OCI-LY3 (cell line): Measurements from ENCODE around the gene CCDC7.

ENCODE experiments used
- H2AFZ ChIP-seq: fragments of 200-600, 300-600 bp; shearing (Covaris generic); 2 replicates; pipeline ENCODE4 v1.6.0; 2014; ENCODE audit warnings: antibody characterized with exemption, low read depth, low read length
- H3K27ac ChIP-seq: fragments of 200-600, 300-600 bp; sonication (generic); 2 replicates; pipeline ENCODE4 v1.5.1; 2014; ENCODE audit warnings: mild to moderate bottlenecking, low read length, moderate library complexity, mixed read lengths
- H3K27me3 ChIP-seq: fragments of 200-600, 300-600 bp; sonication (generic); 2 replicates; pipeline ENCODE4 v1.6.1; 2014; ENCODE audit warnings: low read depth, low read length, mixed read lengths
- H3K36me3 ChIP-seq: fragments of 200-600, 300-600 bp; sonication (generic); replicated peaks from 2 replicates; pipeline ENCODE3; 2014; ENCODE audit warnings: low read depth, low read length, mixed read lengths
- H3K4me1 ChIP-seq: fragments of 300-600, 200-600 bp; sonication (generic); 2 replicates; pipeline ENCODE4 v1.6.1; 2014; ENCODE audit warnings: low read length, mixed read lengths
- H3K4me2 ChIP-seq: fragments of 200-600, 300-600 bp; sonication (generic); 2 replicates; pipeline ENCODE4 v1.6.1; 2014; ENCODE audit warnings: low read length, mixed read lengths
- H3K4me3 ChIP-seq: fragments of 300-600, 200-600 bp; sonication (generic); 2 replicates; pipeline ENCODE4 v1.5.1; 2014; ENCODE audit warnings: antibody characterized with exemption, mild to moderate bottlenecking, low read length, moderate library complexity
- H3K79me2 ChIP-seq: fragments of 300-600, 200-600 bp; shearing (Covaris generic); 2 replicates; pipeline ENCODE4 v1.6.1; 2014; ENCODE audit warnings: mild to moderate bottlenecking, low read length, mixed read lengths
- H3K9ac ChIP-seq: fragments of 300-600, 200-600 bp; shearing (Covaris generic); 2 replicates; pipeline ENCODE4 v1.6.0; 2014; ENCODE audit warnings: mild to moderate bottlenecking, low read length, moderate library complexity
- H3K9me3 ChIP-seq: fragments of 200-600, 300-600 bp; shearing (Covaris generic); 2 replicates; pipeline ENCODE4 v1.6.1; 2014; ENCODE audit warnings: low read length, mixed read lengths; ENCODE audit not compliant: insufficient read depth
- H4K20me1 ChIP-seq: fragments of 200-600, 300-600 bp; sonication (generic); 2 replicates; pipeline ENCODE4 v1.6.1; 2016; ENCODE audit warnings: low read length, mixed read lengths; ENCODE audit not compliant: insufficient read depth
- CTCF ChIP-seq: fragments of 200-600, 300-600 bp; sonication (generic); IDR thresholded peaks from 2 replicates; pipeline ENCODE4 v1.5.1; 2014; ENCODE audit warnings: antibody characterized with exemption, low read length, low read depth
- EZH2phosphoT487 ChIP-seq: fragments of 200-600 bp; shearing (Covaris generic); IDR thresholded peaks from 2 replicates; pipeline ENCODE4 v1.6.1; 2018; ENCODE audit warnings: antibody characterized with exemption, mixed run types, low read depth

CCDC7 gene

GRCh38 chr10:32616438-32616837 is 170.5 kb downstream of the CCDC7 start:
- Histone ChIP-seq H3K79me2 (no peaks in the 10 kb centered on the region), H3K4me3 (no peak overlapping the region), H3K4me1 (no peaks in the 10 kb centered on the region)

GRCh38 chr10:32618482-32618881 is 172.5 kb downstream of the CCDC7 start:
- H3K27me3 ChIP-seq: no peaks in the 10 kb centered on the region
- no peaks in the 10 kb centered on the region for H3K9me3 ChIP-seq
- H3K79me2 ChIP-seq: no peaks in the 10 kb centered on the region
- H4K20me1 ChIP-seq: no peaks in the 10 kb centered on the region
- no peak overlapping the region for H3K27ac ChIP-seq
- no peak overlapping the region for H3K4me3 ChIP-seq
- TF ChIP-seq EZH2phosphoT487 (no peak), CTCF (no peak)
- H3K4me1 ChIP-seq: no peaks in the 10 kb centered on the region
- no peak overlapping the region for H3K4me2 ChIP-seq
- no peak overlapping the region for H3K9ac ChIP-seq
- no peak overlapping the region for H2AFZ ChIP-seq
- no peaks in the 10 kb centered on the region for H3K36me3 ChIP-seq

More at GRCh38 chr10:32616438-32616837, 170.5 kb downstream of the CCDC7 start:
- no peak overlapping the region for H3K27ac ChIP-seq
- H4K20me1 ChIP-seq: no peaks in the 10 kb centered on the region
- H3K9me3 ChIP-seq: no peaks in the 10 kb centered on the region
- no peak overlapping the region for H3K9ac ChIP-seq
- no peak for TF ChIP-seq EZH2phosphoT487
- no peak overlapping the region for H3K4me2 ChIP-seq
- no peak overlapping the region for H2AFZ ChIP-seq
- no peaks in the 10 kb centered on the region for H3K27me3 ChIP-seq
- H3K36me3 ChIP-seq: no peaks in the 10 kb centered on the region

GRCh38 chr10:32621969-32622368 is 176.0 kb downstream of the CCDC7 start:
- TF ChIP-seq EZH2phosphoT487 (no peak), CTCF (no peak)
- Histone ChIP-seq H3K9me3 (no peaks in the 10 kb centered on the region), H3K4me3 (no peak overlapping the region), H3K27me3 (no peaks in the 10 kb centered on the region), H3K9ac (no peak overlapping the region), H3K27ac (no peak overlapping the region), H4K20me1 (no peaks in the 10 kb centered on the region), H3K79me2 (no peaks in the 10 kb centered on the region), H3K4me2 (no peak overlapping the region), H3K4me1 (no peaks in the 10 kb centered on the region), H2AFZ (no peak overlapping the region), H3K36me3 (no peaks in the 10 kb centered on the region)

GRCh38 chr10:32622409-32622808 is 176.5 kb downstream of the CCDC7 start:
- Histone ChIP-seq H3K27me3 (no peaks in the 10 kb centered on the region), H3K4me3 (no peak overlapping the region), H3K27ac (no peak overlapping the region), H3K4me2 (no peak overlapping the region), H3K79me2 (no peaks in the 10 kb centered on the region), H3K9me3 (no peaks in the 10 kb centered on the region), H2AFZ (no peak overlapping the region), H3K36me3 (no peaks in the 10 kb centered on the region), H4K20me1 (no peaks in the 10 kb centered on the region), H3K9ac (no peak overlapping the region), H3K4me1 (no peaks in the 10 kb centered on the region)
- TF ChIP-seq CTCF (no peak), EZH2phosphoT487 (no peak)

- H3K9me3 ChIP-seq: no peaks in the 10 kb centered on the region
- H3K4me1 ChIP-seq: no peaks in the 10 kb centered on the region
- no peak overlapping the region for H3K9ac ChIP-seq
- H3K36me3 ChIP-seq: no peaks in the 10 kb centered on the region
- H3K27ac ChIP-seq: no peak overlapping the region
- no peak overlapping the region for H2AFZ ChIP-seq
- H3K27me3 ChIP-seq: no peaks in the 10 kb centered on the region
- TF ChIP-seq EZH2phosphoT487: no peak
- no peak for TF ChIP-seq CTCF
- H3K4me3 ChIP-seq: no peak overlapping the region
- H3K4me2 ChIP-seq: no peak overlapping the region
- H4K20me1 ChIP-seq: no peaks in the 10 kb centered on the region
- no peaks in the 10 kb centered on the region for H3K79me2 ChIP-seq
Observed at GRCh38 chr10:32627183-32627582, 181.2 kb downstream of the CCDC7 start.
